ENCODE measurements around the gene HPCAL1.

GRCh38 chr2:10277293-10278028, 25.2 kb upstream of the HPCAL1 start:
- TF ChIP-seq EP300 (IDR thresholded peaks at IDR 0.05), result no peak
- no peak for TF ChIP-seq CTCF (IDR thresholded peaks at IDR 0.05)
